Stimulated activated CD8-positive, alpha-beta memory T cell treated with anti-CD3 and anti-CD28 coated beads, Interleukin-2, amount 100 ng/mL, for 48 hours (primary cell): ENCODE results near the gene DHX58.

Source experiments
- DNase-seq, 2 donors: peaks; one replicate each; pipeline ENCODE4 v3.0.0-alpha.2; 2020; ENCODE audit warnings: low read depth in 2 of 2

The DHX58 gene

GRCh38 chr17:42053731-42054500, 58.6 kb downstream of the DHX58 start:
- DNase-seq, result no peak

DNA sequence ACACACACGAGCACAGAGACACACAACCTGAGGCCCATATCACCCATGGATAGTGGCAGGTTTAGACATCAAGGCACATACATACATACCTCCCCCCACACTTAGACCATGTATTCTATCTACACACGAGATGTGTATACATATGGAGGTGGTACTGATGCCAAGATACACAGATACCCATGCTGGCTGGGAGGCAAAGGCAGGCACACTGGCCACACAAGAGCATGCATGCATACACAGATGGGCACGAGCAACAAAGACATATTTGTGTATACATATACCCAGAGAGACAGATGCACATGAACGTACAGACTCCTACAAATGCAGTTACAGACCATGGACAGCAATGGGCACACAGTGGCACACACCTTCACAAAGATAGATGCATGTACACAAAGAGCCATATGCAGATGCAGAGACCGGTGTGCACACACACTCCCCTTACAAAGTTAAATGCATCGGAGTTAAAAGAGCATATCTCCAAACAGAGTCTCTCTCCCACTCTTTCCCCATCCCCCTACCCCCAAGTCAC, 60.1 kb downstream of the DHX58 start:
- no peak for DNase-seq

DNA sequence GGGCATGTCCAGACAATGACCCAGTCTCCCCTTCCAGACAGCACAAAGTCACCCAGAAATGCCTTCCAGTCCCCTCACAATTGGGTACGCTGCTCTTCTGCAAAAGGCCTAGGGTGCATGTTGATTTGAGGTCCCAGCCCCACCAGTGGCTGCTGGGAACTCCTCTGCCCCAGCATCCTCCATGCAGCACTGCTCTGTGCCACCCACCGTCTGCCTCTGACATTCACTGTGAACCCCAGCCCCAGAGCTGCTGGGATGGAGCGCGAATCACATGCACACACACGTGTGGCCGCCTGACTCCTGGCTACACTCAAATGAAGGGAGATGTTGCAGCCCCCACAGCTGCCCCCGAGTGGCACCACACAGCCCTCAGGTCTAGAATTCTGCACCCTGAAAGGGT, 60.9 kb downstream of the DHX58 start:
- no peak for DNase-seq
